NCI-H1417 treated with DMSO at 0.1 percent for 48 hours (cell line): ENCODE data around the gene REG1A.

Experiments used
- DNase-seq: peaks from one replicate; lab custom pipeline; 2025; lab: John Stamatoyannopoulos, UW

REG1A gene

GRCh38 chr2:79120194-79120713 is at the start of gene REG1A:
Gene REG1A, plus strand, starts transcription at chr2:79120488. Its CDS starts 374 bp downstream, at chr2:79120862.
- DNase-seq, result no peak

- DNase-seq, result no peak
Measured at GRCh38 chr2:79071078-79071477, 49.2 kb upstream of the REG1A start.

- DNase-seq, result no peak
Measured at GRCh38 chr2:79082987-79083386, 37.3 kb upstream of the REG1A start.

- no peak for DNase-seq
Measured at GRCh38 chr2:79083597-79084251, 36.6 kb upstream of the REG1A start.

GRCh38 chr2:79084495-79085135 is 35.7 kb upstream of the REG1A start:
- DNase-seq, result no peak

GRCh38 chr2:79085382-79085781 is 34.9 kb upstream of the REG1A start:
- DNase-seq, result no peak

- no peak for DNase-seq
Measured at GRCh38 chr2:79086255-79086654, 34.0 kb upstream of the REG1A start.

GRCh38 chr2:79087785-79088364 is 32.4 kb upstream of the REG1A start, which contains the start of gene REG1B:
Gene REG1B, minus strand, starts transcription at chr2:79087993. Its CDS starts 381 bp downstream, at chr2:79087612.
- DNase-seq, result no peak

- no peak for DNase-seq
Measured at GRCh38 chr2:79090693-79091092, 29.6 kb upstream of the REG1A start.

- no peak for DNase-seq
Measured at GRCh38 chr2:79097843-79098242, 22.4 kb upstream of the REG1A start.

GRCh38 chr2:79099140-79099686 is 21.1 kb upstream of the REG1A start:
- DNase-seq, result no peak

GRCh38 chr2:79100285-79100684 is 20.0 kb upstream of the REG1A start:
- DNase-seq, result no peak

- DNase-seq, result no peak
Measured at GRCh38 chr2:79101024-79101423, 19.3 kb upstream of the REG1A start.

GRCh38 chr2:79103214-79103613 is 17.1 kb upstream of the REG1A start:
- no peak for DNase-seq

GRCh38 chr2:79105259-79105658 is 15.0 kb upstream of the REG1A start:
- no peak for DNase-seq

GRCh38 chr2:79112269-79112668 is 8.0 kb upstream of the REG1A start:
- DNase-seq, result no peak

- no peak for DNase-seq
Measured at GRCh38 chr2:79114797-79115494, 5.3 kb upstream of the REG1A start.

GRCh38 chr2:79116997-79117928 is 3.0 kb upstream of the REG1A start:
- no peak for DNase-seq

- no peak for DNase-seq
Measured at GRCh38 chr2:79122676-79123075, 2.4 kb downstream of the REG1A start.

GRCh38 chr2:79124907-79125720 is 4.8 kb downstream of the REG1A start:
- no peak for DNase-seq

- DNase-seq, result no peak
Measured at GRCh38 chr2:79125721-79125985, 5.4 kb downstream of the REG1A start.
